NAMALWA (cell line): ENCODE results near the gene PTPN1.
"Not testable (repeated sequence)": the region's sequence is repeated elsewhere in the genome, so short reads cannot be mapped to it uniquely, and the experiment has no call there.

Experiments used
- DNase-seq: peaks from one replicate; pipeline ENCODE4 v3.0.0-alpha.2; 2015; ENCODE audit warnings: low spot score

Gene PTPN1

DNA sequence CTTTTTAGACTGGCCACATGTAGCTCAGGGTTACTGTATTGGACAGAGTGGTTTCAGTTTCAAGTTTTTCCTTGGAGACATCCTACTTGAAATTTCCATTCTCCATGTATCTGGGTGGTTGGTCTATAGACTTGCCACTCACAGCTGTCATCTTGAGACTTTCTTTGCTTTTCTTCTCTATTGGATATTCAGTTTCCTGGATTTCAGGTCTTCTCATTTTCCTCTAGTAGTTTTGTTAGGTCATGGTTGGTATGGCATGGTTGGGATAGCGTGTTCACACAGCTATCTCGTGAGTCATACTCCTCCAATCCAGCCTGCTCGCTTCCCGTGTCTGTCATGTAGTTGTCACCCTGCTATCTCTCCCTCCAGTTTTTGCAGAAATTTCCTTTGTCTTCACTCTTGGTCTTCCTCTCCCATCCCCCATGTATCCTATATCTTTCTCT is 48.3 kb downstream of the PTPN1 start:
- no peak for DNase-seq

DNA sequence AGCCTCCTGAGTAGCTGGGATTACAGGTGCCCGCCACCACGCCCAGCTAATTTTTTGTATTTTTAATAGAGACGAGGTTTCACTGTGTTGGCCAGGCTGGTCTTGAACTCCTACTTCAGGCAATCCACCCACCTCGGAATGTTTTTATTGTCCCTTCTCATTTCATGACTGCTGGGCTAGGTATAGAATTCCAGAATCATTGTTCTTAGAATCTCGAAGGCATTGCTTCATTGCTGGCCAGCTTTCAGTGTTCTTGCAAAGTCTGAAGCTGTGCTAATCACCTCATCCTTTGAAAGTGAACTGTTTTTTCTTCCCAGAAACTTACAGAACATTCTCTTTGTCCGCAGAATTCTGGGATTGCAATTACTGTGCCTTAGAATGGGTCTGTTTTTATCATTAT is 49.0 kb downstream of the PTPN1 start:
- DNase-seq = no peak

DNA sequence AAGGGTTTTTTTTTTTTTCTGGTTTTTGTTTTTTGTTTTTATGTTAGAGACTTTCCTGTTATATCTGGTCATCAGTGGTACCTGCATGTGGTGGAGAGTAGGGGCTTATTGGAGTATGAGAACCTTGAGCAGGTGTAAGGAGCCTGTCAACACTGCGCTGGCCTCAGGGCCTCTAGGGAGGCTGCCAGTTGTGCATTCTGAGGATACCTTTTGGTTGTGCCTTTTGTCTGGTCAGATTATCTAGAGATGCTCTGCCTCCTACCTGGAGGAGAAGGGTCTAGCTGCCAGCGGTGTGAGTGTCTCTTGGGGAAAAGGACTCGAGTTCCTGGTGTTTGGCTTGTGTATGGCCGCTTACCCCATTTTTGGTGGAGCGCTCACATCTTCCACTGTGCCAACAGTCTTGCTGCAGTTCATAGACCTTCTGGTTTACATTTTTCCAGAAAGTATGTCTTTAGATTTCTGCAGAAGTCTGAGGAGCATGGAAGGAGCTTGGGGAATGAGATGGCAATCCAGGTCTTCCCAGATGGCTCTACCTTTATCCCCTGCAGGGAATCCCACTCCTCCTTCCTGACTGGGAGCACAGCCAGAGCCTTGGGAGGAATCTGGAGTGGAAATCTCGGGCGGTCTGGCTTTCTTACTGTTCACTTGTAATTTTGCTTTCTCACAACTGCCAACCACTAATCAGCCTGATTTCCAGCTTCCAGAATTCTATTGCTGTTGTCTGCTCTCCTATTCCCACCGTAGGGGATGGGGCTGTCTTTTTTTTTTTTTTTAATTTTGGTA is 49.9 kb downstream of the PTPN1 start:
- DNase-seq = no peak

DNA sequence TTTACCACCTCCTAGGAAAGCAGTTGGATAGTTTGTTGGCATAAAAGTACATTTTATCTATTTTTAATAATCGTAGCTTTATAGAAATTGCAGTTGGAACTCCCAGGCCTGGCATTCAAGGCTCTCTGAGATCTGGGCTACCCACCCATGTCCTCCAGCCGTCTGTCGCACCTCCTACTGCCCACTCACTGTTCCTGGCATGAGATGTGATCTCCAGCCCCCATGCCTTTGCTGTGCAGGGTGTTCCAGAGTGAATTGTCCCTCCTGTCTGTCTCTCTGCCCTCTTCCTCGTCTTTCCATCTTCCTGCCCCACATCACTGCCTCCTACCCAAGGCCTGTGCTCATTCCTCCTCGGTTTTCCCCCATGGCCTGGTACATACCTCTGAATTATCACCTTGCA is 50.7 kb downstream of the PTPN1 start:
- no peak for DNase-seq

- no peak for DNase-seq
These were observed 51.3 kb downstream of the PTPN1 start for GRCh38 chr20:50561379-50562078.

- no peak for DNase-seq
These were observed 52.1 kb downstream of the PTPN1 start for GRCh38 chr20:50562262-50562701.

DNA sequence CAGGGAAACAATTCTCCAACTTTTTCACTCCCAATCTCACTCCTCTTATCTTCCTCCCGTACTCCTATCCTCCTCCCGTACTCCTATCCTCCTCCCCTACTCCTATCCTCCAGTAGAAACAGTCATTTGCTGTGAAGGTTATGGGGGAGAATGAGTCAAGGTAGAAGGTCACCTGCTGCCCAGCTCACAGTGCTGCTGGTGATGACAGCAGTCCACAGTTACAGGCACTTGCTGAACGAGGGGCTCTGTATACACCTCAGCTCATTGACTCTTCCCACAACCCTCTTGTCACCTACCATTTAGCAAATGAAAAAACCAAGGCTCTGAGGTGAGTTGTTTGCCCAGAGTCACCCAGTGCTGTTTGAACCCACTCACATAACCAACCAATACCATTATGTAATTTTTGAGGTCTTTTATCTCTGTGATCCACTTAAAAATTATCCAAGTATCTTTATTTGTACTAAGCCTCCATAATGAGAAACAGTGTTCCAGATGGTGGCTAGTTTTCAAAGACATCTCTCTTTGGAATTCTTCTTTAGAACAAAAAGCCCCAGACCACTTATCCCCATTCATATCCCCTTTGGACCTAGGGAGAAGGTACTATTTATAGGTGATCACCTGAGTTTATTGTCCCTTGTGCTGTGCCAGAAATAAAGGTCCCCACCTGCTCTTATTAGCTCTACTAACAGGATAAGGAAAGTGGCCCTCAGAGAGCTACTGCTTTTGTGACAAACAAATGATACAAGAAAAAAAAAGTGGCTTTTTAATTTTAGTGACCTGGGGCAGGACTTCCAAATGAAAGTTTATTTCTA is 53.2 kb downstream of the PTPN1 start:
- DNase-seq = no peak

DNA sequence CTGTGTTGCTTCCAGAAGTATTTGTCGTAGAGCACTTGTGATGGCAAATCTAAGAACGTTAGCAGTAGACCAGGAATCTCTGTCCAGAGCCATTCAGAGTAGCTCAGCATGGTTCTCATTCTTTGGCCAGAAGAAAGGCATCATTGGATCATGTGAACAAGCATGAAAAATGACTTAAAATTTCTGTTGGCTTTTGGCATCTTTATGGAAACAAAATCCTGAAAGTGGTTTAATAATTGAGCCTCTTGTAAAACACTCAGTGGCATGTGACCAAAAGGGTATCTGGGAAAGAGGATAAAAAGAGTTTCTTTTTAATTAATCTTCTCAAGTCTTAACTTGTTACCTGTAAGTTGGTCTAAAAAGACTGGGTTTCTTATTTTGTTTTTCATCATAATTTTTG is 55.2 kb downstream of the PTPN1 start:
- DNase-seq = no peak

GRCh38 chr20:50565871-50566270 is 55.7 kb downstream of the PTPN1 start:
- DNase-seq = no peak

DNA sequence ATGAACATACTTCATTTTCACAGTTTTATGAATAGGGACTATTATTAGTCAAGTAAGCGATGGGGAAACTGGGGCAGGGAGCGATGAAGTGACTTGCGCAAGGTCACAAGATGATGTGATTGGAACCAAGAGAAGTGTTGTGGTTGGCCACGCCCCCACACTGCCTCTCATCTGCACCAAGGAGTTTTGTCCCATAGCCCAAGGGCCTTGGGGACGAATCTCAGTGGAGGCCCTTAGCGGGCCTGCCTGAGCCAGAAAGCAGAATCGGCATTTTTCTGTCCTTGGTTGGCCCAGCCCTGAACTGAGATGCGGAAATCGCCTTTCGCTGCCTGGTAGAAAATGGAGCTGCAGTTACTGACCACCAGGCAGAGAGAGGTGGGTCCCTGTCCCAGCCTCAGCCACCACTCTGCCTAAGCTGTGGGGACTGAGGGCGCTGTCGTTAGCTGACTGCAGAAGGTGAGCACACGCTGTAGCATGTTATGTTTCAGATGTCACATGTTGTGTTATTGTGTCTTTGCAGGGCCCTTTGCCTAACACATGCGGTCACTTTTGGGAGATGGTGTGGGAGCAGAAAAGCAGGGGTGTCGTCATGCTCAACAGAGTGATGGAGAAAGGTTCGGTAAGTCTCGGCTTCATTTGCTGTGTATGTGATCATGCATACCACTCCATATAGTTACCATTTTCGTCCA is 57.8 kb downstream of the PTPN1 start:
- no peak for DNase-seq

DNA sequence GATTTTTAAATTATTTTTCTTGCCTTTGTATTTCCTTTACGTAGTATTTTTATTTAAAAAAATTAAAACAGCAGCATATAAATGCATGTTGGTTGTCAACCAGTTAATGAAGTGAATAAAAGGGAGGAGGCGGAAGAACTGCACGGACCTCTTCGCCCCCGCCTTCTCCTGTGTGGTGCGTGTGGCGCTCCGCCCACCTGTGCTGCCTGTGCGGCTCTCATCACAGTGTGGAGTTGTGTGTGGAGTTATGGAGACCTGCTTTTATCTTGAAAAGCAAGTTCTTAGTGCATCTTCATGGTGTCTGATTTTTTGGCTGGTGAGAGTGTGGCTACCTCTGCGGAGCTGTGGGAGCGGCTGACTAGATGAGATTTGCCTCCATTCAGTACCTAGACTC is 58.4 kb downstream of the PTPN1 start:
- no peak for DNase-seq

- DNase-seq = not testable (repeated sequence)
These were observed 59.3 kb downstream of the PTPN1 start for GRCh38 chr20:50569487-50569863.

GRCh38 chr20:50569864-50570836 is 60.0 kb downstream of the PTPN1 start:
- peak; percentile 57 for DNase-seq

GRCh38 chr20:50571466-50571865 is 61.3 kb downstream of the PTPN1 start:
- DNase-seq = no peak

GRCh38 chr20:50572938-50573777 is 63.0 kb downstream of the PTPN1 start:
- no peak for DNase-seq

DNA sequence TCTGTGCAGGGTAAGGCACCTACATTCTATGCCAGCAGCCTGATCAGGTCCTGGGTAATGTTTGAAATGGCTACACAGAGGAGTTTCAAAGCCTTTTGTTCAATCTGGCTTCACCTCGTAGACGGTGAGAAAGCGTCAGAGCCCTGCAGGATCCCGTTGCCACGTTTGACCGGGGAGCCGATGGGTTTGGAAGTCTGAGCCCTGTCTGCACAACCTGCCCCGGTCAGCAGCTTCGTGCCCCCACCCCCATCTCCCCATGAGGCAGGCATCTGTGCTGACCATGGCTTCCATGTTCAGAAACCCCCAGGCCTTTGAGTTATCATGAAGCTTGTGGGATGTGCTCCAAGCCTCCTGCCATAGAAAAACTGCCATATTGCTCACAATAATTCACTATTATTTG is 63.9 kb downstream of the PTPN1 start:
- no peak for DNase-seq

- DNase-seq = no peak
These were observed 64.4 kb downstream of the PTPN1 start for GRCh38 chr20:50574586-50574985.

GRCh38 chr20:50575865-50576720 is 65.9 kb downstream of the PTPN1 start:
- peak; percentile 72 for DNase-seq
